Omental fat pad (tissue), 4 donors: ENCODE data around the gene ADAMTSL4. TPM values are rescaled to one million over a fixed set of nuclear protein-coding genes. Genes with fewer than 3 reads are reported as not detected.
A peak's percentile ranks its signal among the peaks of the same experiment; 100 is the strongest.

ENCODE experiments used
- ATAC-seq: fragments of 150-250 bp; one replicate; pipeline ENCODE4 v1.9.1; 2016; ENCODE audit warnings: mild to moderate bottlenecking, moderate library complexity; ENCODE audit not compliant: low FRiP score
- DNase-seq: peaks from one replicate; pipeline ENCODE4 v3.0.0-alpha.2; 2019; ENCODE audit warnings: low spot score
- CTCF ChIP-seq, 3 donors: fragments of 450-650 bp; IDR thresholded peaks; one replicate each; pipeline ENCODE4 v1.5.1; 2016 to 2017; ENCODE audit warnings: antibody characterized with exemption in 3 of 3, mild to moderate bottlenecking in 3 of 3, moderate library complexity in 2 of 3
- total RNA-seq, 4 donors: library from RNA; depleted of rRNA; stranded (reverse); fragments of >200 nt; gene quantifications; one replicate each; pipeline ENCODE4 v1.1.0, GENCODE V29; 2016

The ADAMTSL4 gene
- total RNA-seq, 4 donors from 2014 or later, result 33.7 to 46.6 (median 39.9) TPM

- ATAC-seq, result no peak
- no peak for TF ChIP-seq CTCF (IDR thresholded peaks at IDR 0.05)
- no peak for DNase-seq
Observed at GRCh38 chr1:150521196-150521968, 27.8 kb upstream of the ADAMTSL4 start.

- no peak for ATAC-seq
- no peak for DNase-seq
- TF ChIP-seq CTCF (IDR thresholded peaks at IDR 0.05), result no peak
Observed at GRCh38 chr1:150525348-150525747, 23.9 kb upstream of the ADAMTSL4 start.

GRCh38 chr1:150528196-150528595 is 21.0 kb upstream of the ADAMTSL4 start:
- no peak for ATAC-seq
- no peak for TF ChIP-seq CTCF (IDR thresholded peaks at IDR 0.05)
- DNase-seq, result no peak

GRCh38 chr1:150529017-150529416 is 20.2 kb upstream of the ADAMTSL4 start:
- DNase-seq, result no peak
- no peak for TF ChIP-seq CTCF (IDR thresholded peaks at IDR 0.05)
- ATAC-seq, result peak; percentile 53

GRCh38 chr1:150530491-150531159 is 18.6 kb upstream of the ADAMTSL4 start:
- TF ChIP-seq CTCF (IDR thresholded peaks at IDR 0.05), result no peak
- ATAC-seq (no peak), DNase-seq (no peak)

GRCh38 chr1:150532860-150533259 is 16.3 kb upstream of the ADAMTSL4 start:
- no peak for TF ChIP-seq CTCF (IDR thresholded peaks at IDR 0.05)
- DNase-seq (no peak), ATAC-seq (no peak)

- DNase-seq, result no peak
- no peak for TF ChIP-seq CTCF (IDR thresholded peaks at IDR 0.05)
- no peak for ATAC-seq
Observed at GRCh38 chr1:150534002-150534401, 15.2 kb upstream of the ADAMTSL4 start.
